ENCODE data around the gene KCTD14. TPM values are rescaled to one million over a fixed set of nuclear protein-coding genes. Genes with fewer than 3 reads are reported as not detected.
"Not testable (repeated sequence)": the region's sequence is repeated elsewhere in the genome, so short reads cannot be mapped to it uniquely, and the experiment has no call there.

The KCTD14 gene
- total RNA-seq, 6 experiments from 2014 or later, result 0.17 to 1.5 (median 0.64) TPM

- peak overlapping the region; percentile 91 for H3K4me3 Mint-ChIP-seq
- peak; percentile 37 for DNase-seq
- no peaks in the 10 kb centered on the region for H3K36me3 Mint-ChIP-seq (ENCODE audit: low read depth)
- H3K27me3 Mint-ChIP-seq (ENCODE audit: insufficient read depth), result no peaks in the 10 kb centered on the region; the same call in 1 of the 2 replicates
- TF ChIP-seq, protein P1, sequence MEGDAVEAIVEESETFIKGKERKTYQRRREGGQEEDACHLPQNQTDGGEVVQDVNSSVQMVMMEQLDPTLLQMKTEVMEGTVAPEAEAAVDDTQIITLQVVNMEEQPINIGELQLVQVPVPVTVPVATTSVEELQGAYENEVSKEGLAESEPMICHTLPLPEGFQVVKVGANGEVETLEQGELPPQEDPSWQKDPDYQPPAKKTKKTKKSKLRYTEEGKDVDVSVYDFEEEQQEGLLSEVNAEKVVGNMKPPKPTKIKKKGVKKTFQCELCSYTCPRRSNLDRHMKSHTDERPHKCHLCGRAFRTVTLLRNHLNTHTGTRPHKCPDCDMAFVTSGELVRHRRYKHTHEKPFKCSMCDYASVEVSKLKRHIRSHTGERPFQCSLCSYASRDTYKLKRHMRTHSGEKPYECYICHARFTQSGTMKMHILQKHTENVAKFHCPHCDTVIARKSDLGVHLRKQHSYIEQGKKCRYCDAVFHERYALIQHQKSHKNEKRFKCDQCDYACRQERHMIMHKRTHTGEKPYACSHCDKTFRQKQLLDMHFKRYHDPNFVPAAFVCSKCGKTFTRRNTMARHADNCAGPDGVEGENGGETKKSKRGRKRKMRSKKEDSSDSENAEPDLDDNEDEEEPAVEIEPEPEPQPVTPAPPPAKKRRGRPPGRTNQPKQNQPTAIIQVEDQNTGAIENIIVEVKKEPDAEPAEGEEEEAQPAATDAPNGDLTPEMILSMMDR (IDR thresholded peaks at IDR 0.05), result peak; percentile 100
- peaks cover 37% of the 10 kb centered on the region for H3K4me1 Mint-ChIP-seq (ENCODE audit: low read depth)
- peak overlapping the region; percentile 72 for H3K27ac Mint-ChIP-seq
- H3K9me3 Mint-ChIP-seq, result no peaks in the 10 kb centered on the region
These were observed 22.9 kb upstream of the KCTD14 start for GRCh38 chr11:78045851-78046485.

- TF ChIP-seq, protein P1 (IDR thresholded peaks at IDR 0.05), result no peak
- DNase-seq, result no peak
- H3K9me3 Mint-ChIP-seq, result no peaks in the 10 kb centered on the region
- H3K36me3 Mint-ChIP-seq (ENCODE audit: low read depth), result no peaks in the 10 kb centered on the region
- H3K4me3 Mint-ChIP-seq, result no peak overlapping the region
- H3K4me1 Mint-ChIP-seq (ENCODE audit: low read depth), result peaks cover 44% of the 10 kb centered on the region
- H3K27me3 Mint-ChIP-seq (ENCODE audit: insufficient read depth), result peaks cover 2% of the 10 kb centered on the region
- H3K27ac Mint-ChIP-seq, result no peak overlapping the region
These were observed 21.6 kb upstream of the KCTD14 start for GRCh38 chr11:78044706-78045105.

- H3K27me3 Mint-ChIP-seq (ENCODE audit: insufficient read depth), result peaks cover 2% of the 10 kb centered on the region
These were observed 18.9 kb upstream of the KCTD14 start for GRCh38 chr11:78041843-78042440.

GRCh38 chr11:78041380-78041719 lies 18.3 kb upstream of the KCTD14 start:
- Mint-ChIP-seq H3K4me1 (ENCODE audit: low read depth) (peaks cover 54% of the 10 kb centered on the region), H3K27ac (peak overlapping the region; percentile 100)
- DNase-seq; H3K36me3 Mint-ChIP-seq (ENCODE audit: low read depth); H3K27me3 Mint-ChIP-seq (ENCODE audit: insufficient read depth); H3K4me3 Mint-ChIP-seq; H3K9me3 Mint-ChIP-seq: not testable (repeated sequence)

More at GRCh38 chr11:78041843-78042440, 18.9 kb upstream of the KCTD14 start:
- no peaks in the 10 kb centered on the region for H3K9me3 Mint-ChIP-seq
- no peak for DNase-seq
- no peaks in the 10 kb centered on the region for H3K36me3 Mint-ChIP-seq (ENCODE audit: low read depth)
- H3K4me1 Mint-ChIP-seq (ENCODE audit: low read depth), result peaks cover 54% of the 10 kb centered on the region
- TF ChIP-seq, protein P1 (IDR thresholded peaks at IDR 0.05), result no peak
- peak overlapping the region; percentile 100; the same call in 1 of the 2 replicates for H3K27ac Mint-ChIP-seq
- H3K4me3 Mint-ChIP-seq, result no peak overlapping the region

DNA sequence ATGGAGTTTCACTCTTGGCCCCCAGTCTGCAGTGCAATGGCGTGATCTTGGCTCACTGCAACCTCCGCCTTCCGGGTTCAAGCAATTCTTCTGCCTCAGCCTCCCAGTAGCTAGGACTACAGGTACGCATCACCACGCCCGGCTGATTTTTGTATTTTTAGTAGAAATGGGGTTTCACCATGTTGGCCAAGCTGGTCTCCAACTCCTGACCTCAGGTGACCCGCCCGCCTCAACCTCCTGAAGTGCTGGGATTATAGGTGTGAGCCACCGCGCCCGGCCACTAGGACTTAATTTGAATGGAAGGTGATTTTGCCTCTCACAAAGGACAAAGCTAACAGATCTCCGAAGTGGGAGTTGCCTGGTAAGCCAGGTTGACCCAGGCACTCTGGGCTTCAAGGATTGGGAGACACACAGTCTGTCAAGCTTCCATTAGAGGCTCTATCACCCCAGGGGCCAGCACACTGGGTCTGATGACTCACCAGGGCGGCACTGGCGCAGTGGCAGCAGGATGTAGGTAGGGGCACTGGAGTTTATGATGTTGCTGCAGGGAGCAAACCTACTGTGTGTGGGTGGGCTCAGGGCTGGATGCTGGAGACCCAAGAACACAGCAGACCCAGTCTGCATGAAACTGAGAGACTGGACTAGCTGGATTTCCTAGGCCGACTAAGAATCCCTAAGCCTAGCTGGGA lies 17.8 kb upstream of the KCTD14 start:
- no peaks in the 10 kb centered on the region for H3K9me3 Mint-ChIP-seq
- peaks cover 2% of the 10 kb centered on the region for H3K27me3 Mint-ChIP-seq (ENCODE audit: insufficient read depth)
- peaks cover 48% of the 10 kb centered on the region for H3K4me1 Mint-ChIP-seq (ENCODE audit: low read depth)
- H3K36me3 Mint-ChIP-seq (ENCODE audit: low read depth), result no peaks in the 10 kb centered on the region
- peak overlapping the region; percentile 100 for H3K27ac Mint-ChIP-seq
- TF ChIP-seq, protein P1 (IDR thresholded peaks at IDR 0.05), result peak; percentile 13; the same call in 1 of the 2 replicates
- peak overlapping the region; percentile 87; the same call in 1 of the 2 replicates for H3K4me3 Mint-ChIP-seq
- no peak for DNase-seq
